Cerebellar cortex (tissue), 1 donor: ENCODE measurements around the gene SMG7.

Experiments used
- DNase-seq: peaks from one replicate; pipeline ENCODE4 v3.0.0-alpha.2; 2015; ENCODE audit warnings: low spot score

SMG7 gene

DNA sequence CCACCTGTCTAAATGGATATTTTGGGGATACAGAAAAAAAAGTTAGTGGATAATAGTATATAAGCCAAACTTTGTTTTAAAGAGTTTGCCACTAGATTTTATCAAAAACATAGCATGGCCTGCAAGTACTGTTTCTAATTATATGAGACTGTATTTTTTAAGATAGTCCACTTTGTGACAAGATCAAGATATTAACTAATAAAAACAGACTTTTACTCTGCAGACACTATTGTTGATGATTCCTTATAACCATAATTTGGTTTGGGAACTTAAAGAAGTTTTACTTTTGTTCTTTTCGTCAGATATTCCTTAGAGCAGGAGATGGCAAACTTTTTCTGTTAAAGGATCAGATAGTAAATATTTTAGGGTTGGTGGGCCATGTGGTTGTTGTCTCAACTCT, 36.4 kb downstream of the SMG7 start:
- DNase-seq = no peak

DNA sequence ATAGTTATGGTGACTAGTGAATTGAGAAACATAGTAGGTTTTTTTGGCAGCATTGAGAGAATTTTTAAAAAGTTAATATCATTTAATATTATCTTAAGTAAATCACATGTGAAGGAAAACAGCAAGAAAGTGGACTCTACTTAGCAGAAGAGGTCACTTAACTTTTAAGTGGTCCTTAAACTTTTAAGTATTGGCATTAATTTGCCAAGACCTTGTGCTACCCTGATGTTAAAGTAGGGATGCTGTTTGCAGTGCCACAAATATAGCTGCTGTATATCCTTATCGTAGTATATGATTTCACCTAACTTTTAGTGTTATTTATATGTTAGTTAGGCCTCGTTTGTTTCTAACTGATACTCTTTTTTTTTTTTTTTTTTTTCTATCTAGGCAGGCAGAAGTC, 40.2 kb downstream of the SMG7 start:
- DNase-seq = no peak

DNA sequence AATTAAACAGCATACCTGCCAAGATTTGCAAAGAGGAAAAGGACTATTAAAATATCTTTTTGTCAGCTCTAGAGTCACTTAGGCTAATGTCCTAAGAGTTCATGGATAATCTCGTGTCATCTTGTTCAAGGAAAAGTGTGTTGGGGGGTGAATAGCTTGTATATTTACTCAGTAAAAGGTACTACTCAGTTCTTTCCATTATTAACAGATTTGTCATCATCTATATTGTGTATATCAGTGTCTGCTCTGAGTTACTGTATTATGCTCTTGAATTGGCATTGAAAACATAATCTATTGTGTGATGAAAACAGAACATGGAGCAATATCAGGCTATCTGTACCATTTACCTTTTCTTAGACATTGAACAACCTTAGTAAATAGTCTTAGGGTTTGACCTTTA, 41.9 kb downstream of the SMG7 start:
- no peak for DNase-seq

DNA sequence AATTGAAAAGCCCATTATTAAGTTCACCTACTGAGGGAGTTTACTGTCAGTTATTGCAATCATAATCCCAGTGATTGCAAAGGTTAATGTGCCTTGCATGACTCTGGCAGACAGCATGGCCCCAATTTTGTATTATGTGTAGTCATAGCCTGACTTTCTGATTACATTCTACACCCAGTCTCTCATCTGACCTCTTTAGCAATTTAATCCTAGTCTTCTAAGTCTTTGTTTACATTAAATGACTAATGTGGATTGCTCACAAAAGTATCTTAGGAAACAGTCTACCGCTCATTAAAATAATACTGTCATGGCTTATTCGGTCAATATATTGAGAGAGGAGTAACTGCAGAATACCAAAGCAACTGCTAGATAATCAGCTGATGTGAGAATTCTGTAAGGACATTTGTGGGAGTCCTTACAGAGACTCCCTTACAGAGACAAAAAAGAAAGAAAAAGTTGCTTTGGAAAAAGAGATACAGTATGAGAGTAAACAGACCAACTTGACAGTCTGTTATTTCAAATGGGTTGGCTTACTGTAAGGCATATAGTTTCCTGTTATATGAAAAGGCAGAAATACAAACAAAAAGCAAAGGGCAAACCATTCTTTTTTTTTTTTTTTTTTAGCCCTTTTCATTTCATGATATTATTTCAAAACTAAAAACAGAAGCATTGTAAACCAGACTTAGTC, 42.8 kb downstream of the SMG7 start:
- DNase-seq = no peak

DNA sequence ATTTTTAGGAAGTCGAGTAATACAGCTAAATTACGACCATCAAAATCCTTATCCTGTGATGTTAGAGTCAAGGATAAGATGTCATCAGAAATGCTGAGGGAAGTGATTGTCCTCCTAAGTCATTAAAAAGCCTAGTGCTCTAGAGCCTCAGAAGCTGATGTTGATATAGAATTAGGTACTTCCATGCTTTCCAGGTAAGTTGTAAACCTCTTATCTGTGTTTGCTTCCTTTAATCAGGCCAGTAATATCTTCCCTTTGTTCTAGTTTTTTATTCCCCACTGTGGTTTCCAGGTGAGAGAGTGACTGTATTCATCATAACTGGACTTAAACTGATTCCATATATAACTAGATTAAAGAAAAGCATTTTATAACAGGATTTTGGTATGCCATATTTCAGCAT, 44.4 kb downstream of the SMG7 start:
- DNase-seq = no peak

DNA sequence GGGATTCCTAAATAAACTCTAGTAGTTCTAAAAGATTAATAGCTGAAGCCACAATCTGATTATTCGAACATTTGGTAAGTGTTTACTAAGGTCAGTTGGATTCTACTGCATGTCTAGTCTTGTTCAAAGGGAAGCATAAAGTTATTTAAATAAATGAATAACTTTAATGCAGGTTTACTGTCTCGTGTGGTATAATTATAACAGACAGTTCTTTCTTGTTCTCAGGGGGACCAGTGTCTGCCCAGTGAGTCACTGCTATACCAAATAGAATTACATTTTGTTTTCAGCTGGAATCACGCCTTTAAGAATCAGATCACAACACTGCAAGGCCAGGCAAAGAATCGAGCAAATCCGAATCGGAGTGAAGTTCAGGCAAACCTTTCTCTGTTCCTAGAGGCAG, 45.1 kb downstream of the SMG7 start:
- no peak for DNase-seq

DNA sequence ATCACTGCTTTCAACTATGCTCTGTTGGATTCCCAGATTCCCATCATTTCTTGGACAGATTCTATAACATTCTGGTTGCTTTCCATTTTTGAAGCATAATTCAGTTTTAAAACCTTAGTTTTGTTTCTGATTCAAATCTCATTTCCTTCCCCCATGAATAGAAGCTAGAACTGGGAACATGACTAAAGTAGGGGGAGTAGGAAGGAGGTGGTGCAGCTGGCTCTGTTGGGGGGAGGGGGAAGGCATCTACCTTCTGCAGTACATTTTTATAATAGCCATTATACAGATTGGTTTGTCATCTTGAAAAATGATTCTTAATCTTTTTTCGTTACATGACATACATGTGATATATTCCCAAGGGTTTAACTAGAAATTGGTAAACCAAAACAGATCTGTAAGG, 48.1 kb downstream of the SMG7 start:
- DNase-seq = no peak

DNA sequence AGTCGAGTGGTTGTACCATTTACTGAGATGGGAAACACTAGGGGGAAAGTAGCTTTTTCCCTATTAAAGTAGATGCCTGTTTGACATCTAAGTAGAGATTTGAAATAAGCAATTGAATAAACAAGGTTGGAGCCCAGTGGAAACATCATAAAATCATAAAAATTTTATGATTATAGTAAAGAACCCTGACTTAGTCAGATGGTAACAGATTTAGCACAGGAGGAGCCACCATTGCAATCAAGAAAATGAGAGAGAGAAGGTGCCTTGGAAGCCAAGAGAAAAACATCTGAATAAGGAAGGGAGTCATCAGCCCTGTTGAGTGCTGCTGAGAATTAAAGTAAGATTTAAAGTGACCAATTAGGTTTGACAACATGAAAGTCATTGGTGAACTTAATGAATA, 49.8 kb downstream of the SMG7 start:
- DNase-seq = no peak

DNA sequence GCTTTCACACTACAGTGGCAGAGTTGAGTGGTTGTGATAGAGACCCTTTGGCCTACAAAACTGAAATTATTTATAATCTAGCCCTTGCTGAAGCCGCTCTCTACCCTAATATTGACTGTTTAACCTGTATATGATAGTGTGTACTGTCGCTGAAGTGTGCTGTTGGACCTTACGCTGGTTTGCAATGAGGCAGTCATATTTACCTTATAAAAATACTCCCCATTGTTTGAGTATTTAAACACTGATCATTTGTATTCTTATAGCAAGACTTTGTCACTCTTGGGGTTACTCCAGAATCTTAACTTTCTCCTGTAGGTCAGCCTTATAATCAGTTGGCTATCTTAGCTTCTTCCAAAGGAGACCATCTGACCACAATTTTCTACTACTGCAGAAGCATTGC, 56.3 kb downstream of the SMG7 start:
- DNase-seq = no peak

DNA sequence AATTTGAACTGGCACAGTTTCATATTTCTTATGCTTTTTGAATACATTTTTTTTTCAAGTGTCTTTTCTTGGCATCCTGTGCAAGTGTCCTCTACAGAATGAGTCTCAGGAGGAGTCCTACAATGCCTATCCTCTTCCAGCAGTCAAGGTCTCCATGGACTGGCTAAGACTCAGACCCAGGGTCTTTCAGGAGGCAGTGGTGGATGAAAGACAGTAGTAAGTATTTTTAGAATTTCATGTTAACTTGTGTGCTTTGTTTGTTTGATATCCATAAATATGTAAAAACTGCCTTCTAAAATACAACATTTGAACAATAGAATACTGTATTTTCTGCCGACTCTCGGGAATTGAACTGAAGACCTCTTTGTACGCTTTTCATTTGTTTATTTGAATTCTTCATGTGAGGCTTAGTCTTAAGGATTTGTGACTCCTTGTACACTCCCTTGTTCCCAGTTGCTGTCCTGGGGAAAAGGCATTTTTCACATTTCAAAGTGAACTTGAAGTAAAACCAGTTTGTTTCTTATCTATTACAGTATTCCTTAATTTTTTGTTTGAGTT, 61.4 kb downstream of the SMG7 start:
- no peak for DNase-seq

DNA sequence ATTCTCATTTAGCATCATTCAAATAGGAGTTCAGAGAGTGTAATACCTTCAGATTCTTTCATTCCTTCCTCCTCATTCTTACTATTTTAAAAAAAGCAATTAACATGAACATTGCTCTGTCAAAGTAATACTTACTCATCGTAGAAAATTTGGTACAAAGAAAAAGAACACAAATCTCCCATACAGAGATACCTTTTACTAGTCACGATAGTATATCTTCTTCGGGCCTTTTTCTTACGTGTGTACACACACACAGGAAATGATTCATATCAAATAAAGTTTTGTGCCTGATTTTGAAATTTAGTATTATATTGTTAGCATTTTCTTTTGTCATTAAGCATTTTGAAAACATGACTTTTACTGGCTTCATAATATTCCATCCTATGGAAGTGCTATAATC, 65.1 kb downstream of the SMG7 start:
- no peak for DNase-seq

DNA sequence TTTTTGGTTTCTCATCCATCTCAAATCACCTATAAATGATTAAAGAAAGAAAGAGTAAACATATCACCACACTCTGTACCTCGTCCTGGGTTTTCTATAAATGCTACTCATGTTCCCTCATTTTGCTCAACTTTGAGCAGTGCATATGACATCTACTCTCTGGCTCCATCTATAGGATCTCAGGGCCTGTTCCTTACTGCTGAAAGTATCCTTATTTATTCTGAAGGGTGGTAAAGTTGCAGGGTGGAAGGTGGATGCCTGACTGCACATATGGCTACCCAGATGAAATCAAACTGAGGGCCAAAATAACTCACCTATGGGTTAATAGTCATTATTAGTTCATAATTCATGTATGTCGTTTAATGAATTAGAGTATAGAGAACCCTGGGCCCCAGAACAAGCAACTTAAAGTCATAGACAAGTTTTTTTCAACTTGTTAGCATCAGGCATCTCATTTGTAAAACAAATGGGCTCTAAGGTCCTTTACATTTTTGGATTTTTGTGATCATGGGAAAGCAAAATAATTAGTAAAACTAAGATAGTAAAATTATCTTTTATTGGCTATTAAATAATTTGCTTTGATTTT, 71.4 kb downstream of the SMG7 start:
- peak; percentile 79 for DNase-seq

DNA sequence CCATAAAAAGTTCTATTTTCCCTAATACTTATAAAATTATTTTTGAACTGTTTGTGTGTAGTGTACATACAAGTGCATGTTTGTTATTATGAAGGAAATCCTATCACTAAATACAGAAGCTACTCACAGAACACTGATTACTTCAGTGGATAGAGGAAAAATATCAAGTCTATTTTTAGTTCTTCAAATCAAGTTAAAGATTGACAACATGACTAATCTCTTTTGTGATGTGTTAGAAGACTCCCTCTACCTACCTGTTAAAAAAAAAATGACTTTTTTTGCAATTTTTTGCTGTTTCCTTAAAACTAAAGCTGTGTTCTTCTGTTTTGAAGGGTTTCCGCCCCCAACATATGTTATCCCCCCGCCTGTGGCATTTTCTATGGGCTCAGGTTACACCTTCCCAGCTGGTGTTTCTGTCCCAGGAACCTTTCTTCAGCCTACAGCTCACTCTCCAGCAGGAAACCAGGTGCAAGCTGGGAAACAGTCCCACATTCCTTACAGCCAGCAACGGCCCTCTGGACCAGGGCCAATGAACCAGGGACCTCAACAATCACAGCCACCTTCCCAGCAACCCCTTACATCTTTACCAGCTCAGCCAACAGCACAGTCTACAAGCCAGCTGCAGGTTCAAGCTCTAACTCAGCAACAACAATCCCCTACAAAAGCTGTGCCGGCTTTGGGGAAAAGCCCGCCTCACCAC, 72.4 kb downstream of the SMG7 start:
- DNase-seq = no peak

DNA sequence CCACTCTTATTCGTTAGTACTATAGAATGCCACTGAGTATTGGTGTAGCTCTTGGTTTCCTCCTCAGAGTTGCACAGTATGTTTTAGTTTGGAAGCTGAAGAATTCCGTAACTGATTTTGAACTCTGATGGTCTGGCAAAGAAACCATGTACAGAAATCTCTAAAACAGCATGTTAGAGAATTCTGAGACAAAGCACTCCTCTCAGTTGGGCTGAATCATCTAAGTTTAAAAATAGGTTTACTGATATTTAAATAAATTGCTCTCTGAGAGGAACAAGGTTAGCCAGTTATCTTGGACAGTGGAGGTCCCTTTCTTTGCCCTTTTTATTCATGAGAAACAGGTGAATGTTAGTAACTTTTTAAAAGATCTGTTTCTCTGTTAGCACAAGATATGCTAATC, 74.1 kb downstream of the SMG7 start:
- no peak for DNase-seq

DNA sequence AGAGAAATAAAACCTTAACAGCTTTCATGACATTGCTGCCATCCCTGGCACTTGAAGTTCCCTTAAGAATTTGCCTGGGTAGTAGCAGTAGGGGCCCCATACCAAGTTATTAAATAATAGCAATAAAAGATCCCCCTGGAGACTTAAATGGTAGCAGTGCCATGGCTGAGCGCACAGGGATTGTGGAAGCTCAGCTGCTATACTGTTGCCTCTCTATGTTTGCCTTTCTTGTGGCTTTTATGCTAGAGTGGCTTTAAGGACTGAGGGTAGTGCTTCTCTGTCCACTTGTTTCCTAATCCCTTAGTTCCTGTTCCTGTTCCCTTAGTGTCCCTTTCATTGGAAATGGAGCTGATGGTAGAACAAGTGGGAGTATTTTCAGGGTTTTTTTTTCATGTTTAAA, 75.8 kb downstream of the SMG7 start:
- no peak for DNase-seq

DNA sequence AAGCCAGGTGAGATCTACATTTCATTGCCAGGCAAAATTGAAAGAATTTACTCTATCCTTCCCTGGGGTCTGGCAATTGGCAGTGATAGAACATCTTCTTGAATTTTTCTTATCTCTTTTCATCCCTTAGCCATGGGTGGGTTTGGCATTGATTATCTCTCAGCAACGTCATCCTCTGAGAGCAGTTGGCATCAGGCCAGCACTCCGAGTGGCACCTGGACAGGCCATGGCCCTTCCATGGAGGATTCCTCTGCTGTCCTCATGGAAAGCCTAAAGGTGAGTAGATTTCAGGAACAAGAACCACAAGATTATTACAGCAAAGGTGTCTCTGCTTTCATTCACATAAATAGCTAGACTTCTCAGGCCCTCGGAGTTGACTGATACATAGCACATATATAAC, 78.6 kb downstream of the SMG7 start:
- peak; percentile 6 for DNase-seq

DNA sequence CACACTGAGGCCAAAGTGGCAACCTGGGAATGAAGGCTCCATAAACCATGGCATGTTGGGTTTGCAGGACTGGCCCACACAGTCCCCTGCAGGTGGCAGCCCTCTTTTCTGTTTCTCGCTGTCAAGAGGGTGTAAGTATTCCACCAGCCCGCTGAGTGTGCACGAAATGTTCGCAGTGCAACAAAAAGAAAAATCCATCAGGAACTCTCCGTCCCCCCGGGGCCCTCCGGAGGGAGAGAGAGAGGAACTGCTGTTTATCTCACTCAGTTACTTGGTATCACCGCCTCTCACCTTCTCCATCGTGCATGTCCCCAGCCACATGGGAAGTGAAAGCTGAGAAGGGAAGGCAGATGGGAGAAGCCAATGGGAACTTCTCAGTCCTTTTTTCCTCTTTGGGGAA, 79.6 kb downstream of the SMG7 start:
- DNase-seq = no peak

DNA sequence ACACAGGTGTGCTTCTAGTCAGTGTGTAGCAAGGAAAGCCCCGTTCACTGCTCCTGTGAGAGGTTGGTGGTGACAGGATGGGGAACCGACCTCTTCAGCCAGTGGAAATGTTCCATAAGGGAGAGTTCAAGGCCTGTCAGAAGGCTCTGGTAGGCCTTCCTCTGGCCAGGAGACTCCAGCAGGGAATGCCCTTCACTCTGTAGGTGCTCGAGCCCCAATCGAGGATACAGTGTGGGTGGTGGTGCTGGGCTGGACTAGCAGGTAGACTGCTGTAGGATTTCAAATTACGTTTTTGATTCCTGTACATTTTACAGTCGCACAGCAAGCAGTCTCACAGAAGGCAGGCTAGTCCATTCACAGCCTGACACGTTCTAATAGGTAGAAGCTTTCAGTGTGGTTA, 80.1 kb downstream of the SMG7 start:
- no peak for DNase-seq

DNA sequence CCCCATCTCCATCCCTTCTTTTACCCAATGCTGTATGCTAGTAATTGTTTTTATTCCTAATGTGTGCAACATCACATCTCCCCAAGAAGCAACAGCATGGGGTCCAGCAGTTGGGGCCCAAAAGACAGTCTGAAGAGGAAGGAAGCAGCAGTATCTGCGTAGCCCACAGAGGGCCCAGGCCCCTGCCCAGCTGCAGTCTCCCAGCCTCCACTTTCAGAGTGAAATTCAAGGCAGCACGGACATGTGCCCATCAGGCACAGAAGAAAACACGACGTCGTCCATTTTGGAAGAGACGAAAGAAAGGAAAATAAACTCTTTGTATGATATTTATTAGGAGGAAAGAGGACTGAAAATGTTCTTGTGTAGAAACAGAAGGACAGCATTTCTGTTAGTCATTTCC, 80.6 kb downstream of the SMG7 start:
- DNase-seq = no peak

DNA sequence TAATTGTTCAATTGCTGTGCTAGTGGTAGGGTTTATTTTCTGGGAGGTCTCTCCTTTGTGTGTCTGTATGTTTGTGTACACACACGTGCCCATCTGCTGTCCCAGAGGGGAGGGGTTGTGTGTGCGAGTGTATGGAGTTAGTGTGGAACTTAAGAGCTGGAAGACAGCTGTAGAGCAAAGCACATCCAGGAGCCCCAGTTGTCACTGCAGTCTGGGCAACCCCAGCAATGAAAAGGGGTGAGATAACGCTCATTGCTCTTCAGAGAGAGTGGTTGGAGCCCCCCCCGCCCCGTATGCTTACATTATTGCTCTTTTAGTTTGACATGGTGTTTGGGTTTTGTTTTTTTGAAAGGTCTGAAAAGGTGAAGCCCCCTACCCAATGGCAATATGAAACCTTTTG, 81.0 kb downstream of the SMG7 start:
- no peak for DNase-seq

DNA sequence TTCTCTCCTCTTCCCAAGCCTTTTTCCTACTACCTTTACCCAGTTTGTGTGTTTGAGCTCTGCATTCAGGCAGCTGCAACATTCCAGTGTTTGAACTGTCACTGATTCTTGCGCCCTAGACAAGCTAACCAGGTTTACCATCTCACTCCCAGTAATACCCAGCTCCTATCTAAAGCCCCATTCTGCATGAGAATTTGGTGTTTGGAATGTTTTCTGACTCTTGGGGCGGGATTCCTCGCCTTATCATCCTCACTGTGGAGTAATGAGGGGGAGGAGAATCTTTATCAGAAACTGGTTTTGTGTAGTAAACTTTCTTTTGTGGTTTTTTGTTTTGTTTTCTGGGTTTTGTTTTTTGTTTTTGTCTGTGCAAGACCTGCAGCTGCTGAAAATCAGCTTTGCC, 81.5 kb downstream of the SMG7 start:
- no peak for DNase-seq

DNA sequence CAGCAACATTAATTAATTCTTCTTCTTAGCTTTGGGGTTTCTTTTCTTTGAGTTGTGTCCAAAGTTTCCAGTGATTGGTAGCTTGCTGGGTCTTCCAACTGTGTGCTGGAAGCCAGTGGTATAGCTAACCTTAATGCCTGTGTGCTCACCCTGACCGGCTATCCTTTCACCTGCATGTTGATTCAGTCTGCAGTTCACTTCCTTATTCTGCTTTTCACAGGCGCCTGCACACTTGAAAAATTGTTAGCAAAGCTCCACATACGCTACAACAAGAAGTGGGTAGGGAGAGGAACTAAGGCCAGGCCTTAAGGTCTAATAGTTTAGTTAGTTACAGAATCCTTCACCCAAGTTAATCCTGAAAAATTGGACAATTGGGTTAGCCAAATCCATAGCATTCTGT, 82.3 kb downstream of the SMG7 start:
- no peak for DNase-seq

DNA sequence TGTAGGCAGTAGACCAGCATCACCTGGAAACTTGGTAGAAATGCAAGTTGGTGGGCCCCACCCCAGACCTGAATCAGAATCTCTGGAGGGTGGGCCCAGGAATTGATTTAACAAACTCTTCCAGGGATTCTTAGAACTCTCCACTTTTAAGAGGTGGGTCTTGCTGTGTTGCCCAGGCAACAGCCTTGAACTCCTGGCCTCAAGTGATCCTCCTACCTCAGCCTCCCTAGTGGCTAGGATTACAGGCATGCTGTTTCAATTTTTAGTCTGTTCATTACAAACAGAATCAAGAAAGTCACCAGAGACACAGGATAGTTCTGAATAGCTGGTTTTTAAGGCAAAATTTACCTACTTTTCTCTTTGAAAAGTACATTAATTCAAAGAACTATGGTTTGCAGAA, 86.8 kb downstream of the SMG7 start:
- DNase-seq = no peak

DNA sequence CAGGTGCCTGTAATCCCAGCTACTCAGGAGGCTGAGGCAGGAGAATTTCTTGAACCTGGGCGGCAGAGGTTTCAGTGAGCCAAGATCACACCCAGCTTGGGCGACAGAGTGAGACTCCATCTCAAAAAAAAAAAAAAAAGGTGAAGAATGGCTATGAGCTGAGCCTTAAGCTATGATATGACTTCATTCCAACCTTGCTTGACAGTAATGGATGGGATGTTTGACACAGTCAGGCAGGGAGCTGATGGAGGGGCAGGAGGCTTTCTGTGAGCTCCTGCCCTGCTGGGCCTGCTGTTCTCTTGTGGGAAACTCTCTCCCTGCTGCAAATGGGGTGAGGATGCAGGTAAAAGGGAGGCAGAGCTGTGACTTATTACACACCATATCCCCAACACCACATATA, 90.4 kb downstream of the SMG7 start:
- no peak for DNase-seq
